GM21423 (cell line): ENCODE data around the gene FOXR2.

ENCODE experiments used
- ATAC-seq: cut with Tn5 transposase; IDR thresholded peaks from one replicate; pipeline ENCODE4 v1.9.1; 2021; ENCODE audit warnings: mild to moderate bottlenecking, moderate library complexity; ENCODE audit not compliant: unreplicated experiment

Gene FOXR2, protein sequence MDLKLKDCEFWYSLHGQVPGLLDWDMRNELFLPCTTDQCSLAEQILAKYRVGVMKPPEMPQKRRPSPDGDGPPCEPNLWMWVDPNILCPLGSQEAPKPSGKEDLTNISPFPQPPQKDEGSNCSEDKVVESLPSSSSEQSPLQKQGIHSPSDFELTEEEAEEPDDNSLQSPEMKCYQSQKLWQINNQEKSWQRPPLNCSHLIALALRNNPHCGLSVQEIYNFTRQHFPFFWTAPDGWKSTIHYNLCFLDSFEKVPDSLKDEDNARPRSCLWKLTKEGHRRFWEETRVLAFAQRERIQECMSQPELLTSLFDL

DNA sequence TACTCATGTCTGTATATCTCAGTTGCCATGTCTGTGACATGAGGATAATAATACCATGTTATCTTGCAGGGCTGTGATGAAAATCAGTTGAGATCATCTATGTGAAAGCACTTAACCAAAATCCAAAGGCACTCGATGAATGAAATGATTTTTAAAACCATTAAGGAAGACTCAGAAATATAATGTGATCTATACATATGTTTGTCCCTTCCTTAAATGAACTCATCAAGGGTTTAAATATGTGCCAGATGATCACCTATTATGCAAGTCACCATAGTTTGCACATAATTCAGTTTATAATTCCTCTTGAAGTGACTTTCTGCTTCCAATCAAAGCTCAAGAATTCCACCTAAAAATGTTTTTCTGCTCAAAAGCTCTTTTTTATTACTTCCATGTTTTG lies at the start of gene FOXR2:
Gene FOXR2 (plus strand): TSS at position 301 of the 400 bp plus-strand sequence. CDS start 312 bp downstream, outside the sequence.
- ATAC-seq: no peak

DNA sequence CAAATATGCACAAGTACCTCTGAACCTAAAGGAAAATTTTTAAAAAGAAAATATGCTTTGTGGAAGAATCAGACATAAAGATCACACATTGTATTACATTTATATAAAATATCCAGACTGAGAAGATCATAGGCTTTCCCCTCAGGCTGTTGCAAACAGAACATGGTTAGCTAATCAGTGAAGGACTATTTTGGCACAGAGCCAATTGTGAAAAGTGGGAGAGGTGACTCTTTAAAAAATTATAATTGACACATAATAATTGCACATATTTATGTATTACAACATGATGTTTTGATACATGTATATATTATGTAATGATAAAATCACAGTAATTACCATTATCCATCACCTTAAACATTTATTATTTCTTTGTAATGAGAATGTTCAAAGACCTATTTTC lies 44.1 kb upstream of the FOXR2 start:
- no peak for ATAC-seq

DNA sequence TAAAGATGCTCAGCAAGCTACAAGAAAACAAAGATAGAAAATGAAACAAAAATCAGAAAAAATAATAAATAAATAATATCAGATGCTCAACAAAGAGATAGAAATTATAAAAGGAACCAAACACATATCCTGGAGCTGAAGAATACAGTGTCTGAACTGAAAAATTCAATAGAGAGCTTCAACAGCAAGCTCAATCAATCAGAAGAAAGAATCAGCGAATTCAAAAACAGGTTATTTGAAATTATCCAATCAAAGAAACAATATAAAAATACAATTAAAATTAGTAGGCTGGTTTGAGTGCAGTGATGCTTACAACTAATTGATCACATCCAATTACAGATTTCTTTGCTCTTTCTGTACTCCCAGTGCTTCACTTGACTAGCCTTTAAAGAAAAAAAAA lies 40.8 kb upstream of the FOXR2 start:
- ATAC-seq: no peak

DNA sequence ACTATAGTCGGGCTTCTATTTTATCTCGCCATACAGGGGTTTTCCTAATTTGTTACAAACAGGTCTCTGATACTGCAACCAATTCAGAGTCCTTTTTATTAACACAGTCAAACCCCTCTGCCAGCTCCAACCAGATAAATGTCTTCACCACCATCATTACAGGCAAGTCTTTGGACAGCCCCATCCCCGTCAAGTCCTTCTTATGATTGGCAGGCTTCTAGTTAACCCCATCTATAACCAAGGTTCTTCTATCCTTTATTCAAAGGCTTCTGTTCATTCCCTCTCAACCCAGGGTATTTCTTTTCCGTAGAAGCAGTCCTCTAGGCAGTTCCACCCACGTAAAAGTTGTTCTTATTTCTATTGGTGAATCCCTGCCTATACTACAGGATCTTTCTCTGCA lies 29.9 kb upstream of the FOXR2 start:
- ATAC-seq: no peak

DNA sequence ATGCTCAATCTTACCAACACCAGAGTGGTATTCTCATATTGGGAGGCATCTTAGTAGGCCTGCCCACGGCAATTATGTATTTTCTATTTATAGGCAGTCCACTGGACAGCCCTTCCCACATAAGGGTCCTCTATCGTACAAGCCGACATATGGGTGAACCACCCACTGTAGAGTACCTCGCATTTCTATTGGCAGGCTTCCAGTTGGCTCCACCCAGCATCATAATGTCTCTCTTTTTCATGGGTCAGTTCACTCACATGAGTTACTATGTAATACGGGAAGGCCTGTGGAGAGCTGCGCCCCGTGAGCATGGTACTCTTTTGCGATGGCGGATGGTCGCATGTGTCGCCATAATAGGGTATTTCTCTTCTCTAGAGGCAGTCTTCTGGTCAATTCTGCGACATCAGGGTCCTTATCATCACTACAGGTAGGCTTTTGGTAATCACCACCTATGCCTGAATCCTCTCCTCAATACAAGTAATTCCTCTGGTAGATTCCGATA lies 29.4 kb upstream of the FOXR2 start:
- no peak for ATAC-seq

DNA sequence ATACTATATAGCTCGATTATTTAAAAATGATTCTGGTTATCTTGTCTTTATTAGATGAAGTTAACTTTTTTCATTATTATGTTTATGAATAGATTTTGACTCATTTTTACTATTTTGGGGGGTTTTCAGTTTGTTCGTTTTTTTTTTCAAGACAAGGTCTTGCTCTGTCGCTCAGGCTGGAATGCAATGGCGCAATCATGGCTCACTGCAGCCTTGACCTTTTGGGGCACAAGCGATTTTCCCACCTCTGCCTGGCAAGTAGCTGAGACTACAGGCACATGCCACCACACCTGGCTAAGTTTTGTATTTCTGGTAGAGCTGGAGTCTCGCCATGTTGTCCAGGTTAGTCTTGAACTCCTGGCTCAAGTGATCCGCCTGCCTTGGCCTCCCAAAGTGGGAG lies 24.9 kb upstream of the FOXR2 start:
- no peak for ATAC-seq

DNA sequence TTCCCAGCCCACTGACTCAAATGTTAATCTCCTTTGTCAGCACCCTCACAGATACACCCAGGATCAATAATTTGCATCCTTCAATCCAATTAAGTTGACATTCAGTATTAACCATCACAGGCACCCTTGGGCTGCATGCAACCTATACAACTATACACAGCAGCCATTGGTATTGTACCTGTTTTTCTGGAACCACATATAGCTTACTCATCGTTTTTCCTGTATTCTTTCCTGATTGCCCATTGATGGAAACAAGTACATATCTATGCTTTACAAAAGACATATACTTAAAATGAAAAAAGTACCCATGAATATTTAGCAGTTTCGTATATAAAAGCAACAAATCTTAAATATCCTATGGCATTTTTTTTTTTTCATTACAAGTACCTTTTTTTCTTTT lies 3.7 kb upstream of the FOXR2 start:
- ATAC-seq: no peak

DNA sequence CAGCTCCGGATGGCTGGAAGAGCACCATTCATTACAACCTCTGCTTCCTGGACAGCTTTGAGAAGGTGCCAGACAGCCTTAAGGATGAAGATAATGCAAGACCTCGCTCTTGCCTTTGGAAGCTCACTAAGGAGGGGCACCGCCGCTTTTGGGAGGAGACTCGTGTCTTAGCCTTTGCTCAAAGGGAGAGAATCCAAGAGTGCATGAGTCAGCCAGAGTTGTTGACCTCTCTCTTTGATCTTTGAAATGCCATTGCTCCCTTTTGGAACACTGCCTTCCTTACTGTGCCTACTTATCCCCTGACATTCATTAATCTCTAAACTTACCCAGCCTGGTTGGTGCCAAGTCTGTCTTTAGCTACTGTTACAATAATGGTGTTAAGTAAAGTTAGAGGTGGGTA lies 1.2 kb downstream of the FOXR2 start:
- no peak for ATAC-seq

DNA sequence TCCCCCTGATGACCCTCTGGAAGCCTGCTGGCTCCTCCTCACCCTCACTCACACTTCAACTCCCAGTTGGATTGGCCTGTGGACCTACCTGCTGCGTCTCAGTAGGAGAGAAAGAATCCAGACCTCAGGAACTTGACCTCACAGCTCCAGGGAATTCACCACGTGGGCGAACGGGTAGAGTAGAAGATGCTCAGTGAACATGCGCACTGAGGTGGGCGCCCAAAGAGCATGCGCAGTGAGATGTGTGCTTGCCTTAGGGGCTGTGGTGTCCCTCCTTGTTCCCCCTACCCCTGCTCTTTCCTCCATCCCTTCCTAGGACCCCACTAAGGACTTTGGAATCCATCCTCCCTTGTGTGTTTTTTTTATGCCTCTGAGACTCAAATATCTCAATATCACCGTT lies 12.9 kb downstream of the FOXR2 start:
- ATAC-seq: no peak

DNA sequence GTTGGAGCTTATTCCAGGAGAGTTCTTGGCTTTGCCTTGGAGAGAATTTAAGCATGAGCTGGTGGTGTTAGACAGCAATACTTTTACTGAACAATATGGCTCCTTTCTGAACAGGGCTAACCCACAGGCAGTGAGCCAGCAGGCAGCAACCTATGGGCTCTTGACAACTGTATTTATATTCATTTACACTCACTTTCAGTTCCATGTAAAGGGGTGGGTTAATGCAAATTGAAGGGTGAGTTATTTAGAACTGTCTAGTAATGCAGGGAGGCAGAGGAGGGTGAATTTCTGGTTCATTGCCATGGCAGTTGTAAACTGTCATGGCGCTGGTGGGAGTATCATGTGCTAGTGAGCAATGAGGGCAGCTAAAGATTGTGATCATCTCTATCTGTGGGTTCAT lies 15.7 kb downstream of the FOXR2 start:
- ATAC-seq: peak; percentile 54

DNA sequence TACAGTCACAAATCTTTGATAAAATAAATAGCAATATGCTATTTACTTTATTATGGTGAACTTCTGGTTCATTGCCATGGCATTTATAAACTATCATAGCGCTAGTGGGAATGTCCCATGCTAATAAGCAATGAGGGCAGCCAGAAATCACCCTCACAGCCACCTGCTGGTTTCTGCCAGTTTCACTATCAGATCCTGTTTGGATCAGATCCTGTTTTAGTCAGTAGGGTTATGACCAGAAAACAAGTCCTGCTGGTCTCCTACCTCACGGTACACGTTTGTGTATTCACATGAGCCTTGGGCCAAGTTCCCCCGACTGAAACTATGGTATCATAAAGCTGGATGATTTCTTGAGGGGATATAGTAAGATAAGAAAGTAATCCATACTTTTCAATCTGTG lies 17.7 kb downstream of the FOXR2 start:
- ATAC-seq: peak; percentile 82

DNA sequence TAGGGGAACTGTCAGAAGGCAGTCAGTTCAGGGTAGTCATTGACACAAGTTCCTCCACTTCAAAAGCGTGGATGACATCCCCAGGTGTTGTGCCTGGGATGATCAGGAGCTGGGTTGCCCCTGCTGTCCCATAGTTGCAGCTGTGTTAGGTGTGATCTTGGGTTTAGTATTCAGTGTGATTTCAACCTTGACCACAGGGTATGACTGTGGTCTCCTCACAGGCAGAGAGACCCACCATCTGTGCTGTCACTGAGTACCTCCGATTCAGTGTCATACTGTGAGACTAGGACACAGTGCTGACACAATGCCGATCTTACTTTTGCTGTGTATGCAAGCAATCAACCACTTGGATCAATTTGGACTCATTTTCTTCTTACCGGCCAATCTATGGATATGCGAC lies 25.2 kb downstream of the FOXR2 start:
- peak; percentile 65 for ATAC-seq

DNA sequence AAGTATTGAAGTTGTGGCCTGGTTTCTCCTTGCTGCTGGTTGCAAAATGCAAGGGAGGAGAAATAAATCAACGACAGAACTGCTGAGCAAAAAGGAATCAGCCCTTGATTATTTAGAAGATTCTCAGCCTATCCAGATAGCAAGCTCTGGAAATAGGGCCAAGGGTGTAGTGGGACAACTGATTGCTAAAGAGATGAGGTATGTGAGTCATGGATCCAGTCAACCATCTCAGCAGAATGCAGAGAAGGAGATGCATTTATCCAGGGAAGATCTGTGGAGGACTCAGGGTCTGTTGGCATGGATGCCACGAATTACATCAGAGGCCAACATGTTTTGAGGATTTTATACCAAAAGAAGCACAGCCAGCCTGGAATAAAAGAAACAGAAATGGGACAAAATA lies 36.7 kb downstream of the FOXR2 start:
- no peak for ATAC-seq

DNA sequence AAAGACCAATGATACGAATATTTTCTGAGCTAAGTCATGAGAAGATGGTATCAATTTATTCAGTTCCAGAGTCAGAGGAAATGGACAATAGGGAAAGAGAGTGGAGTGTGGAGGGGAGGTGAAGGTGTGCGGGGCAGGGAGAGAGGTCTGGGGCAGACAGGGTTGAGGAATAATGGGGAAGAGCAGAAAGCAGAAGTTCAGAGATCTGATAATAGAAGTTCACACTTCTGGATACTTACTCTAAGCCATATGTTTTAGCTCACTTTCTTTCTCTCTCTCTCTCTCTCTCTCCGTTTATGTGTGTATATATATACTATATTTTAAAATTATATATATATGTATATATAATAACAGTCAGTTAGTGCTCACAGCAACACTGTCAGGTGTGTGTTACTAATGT lies 40.4 kb downstream of the FOXR2 start:
- ATAC-seq: no peak

DNA sequence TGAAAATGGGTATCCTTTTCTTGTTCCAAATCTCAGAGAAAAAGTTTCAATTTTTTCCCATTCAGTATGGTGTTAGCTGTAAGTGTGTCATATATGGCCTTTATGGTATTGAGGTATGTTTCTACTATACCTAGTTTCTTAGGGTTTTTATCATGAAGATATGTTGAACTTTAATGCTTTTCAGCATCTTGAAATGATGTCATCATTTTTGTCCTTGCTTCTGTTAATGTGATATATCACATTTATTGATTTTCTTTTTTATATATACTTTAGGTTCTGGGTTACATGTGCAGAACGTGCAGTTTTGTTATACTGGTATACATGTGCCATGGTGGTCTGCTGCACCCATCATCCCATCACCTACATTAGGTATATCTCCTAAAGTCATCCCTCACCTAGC lies 44.9 kb downstream of the FOXR2 start:
- no peak for ATAC-seq
